Measurements from ENCODE around the gene PFDN1. TPM values are rescaled to one million over a fixed set of nuclear protein-coding genes. Genes with fewer than 3 reads are reported as not detected.

The PFDN1 gene
- total and polyA plus RNA-seq, 2 experiments from 2014 or later, result 119 to 256 TPM

- TF ChIP-seq CTCF (conservative IDR thresholded peaks at IDR 0.05; ENCODE audit: low read depth in 2 of 2), result no peak
- TF ChIP-seq EZH2phosphoT487 (IDR thresholded peaks at IDR 0.05; ENCODE audit: unreplicated experiment), result no peak
- no peak for TF ChIP-seq NANOG (IDR thresholded peaks at IDR 0.05; ENCODE audit: borderline replicate concordance)
- no peak for TF ChIP-seq POLR2AphosphoS5 (IDR thresholded peaks at IDR 0.05; ENCODE audit: low read depth)
- TF ChIP-seq CREB1 (CRISPR knock-in tag; IDR thresholded peaks at IDR 0.05; ENCODE audit: low read depth), result no peak
- no peak for TF ChIP-seq ETS1 (IDR thresholded peaks at IDR 0.05)
- TF ChIP-seq STAT1 (IDR thresholded peaks at IDR 0.05; ENCODE audit: unreplicated experiment), result no peak
- TF ChIP-seq, protein P1, sequence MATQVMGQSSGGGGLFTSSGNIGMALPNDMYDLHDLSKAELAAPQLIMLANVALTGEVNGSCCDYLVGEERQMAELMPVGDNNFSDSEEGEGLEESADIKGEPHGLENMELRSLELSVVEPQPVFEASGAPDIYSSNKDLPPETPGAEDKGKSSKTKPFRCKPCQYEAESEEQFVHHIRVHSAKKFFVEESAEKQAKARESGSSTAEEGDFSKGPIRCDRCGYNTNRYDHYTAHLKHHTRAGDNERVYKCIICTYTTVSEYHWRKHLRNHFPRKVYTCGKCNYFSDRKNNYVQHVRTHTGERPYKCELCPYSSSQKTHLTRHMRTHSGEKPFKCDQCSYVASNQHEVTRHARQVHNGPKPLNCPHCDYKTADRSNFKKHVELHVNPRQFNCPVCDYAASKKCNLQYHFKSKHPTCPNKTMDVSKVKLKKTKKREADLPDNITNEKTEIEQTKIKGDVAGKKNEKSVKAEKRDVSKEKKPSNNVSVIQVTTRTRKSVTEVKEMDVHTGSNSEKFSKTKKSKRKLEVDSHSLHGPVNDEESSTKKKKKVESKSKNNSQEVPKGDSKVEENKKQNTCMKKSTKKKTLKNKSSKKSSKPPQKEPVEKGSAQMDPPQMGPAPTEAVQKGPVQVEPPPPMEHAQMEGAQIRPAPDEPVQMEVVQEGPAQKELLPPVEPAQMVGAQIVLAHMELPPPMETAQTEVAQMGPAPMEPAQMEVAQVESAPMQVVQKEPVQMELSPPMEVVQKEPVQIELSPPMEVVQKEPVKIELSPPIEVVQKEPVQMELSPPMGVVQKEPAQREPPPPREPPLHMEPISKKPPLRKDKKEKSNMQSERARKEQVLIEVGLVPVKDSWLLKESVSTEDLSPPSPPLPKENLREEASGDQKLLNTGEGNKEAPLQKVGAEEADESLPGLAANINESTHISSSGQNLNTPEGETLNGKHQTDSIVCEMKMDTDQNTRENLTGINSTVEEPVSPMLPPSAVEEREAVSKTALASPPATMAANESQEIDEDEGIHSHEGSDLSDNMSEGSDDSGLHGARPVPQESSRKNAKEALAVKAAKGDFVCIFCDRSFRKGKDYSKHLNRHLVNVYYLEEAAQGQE (IDR thresholded peaks at IDR 0.05; ENCODE audit: unreplicated experiment), result no peak
- no peak for TF ChIP-seq ZNF331 (CRISPR knock-in tag; IDR thresholded peaks at IDR 0.05; ENCODE audit: low read depth)
- no peak for TF ChIP-seq JUNB (IDR thresholded peaks at IDR 0.05; ENCODE audit: unreplicated experiment)
- no peak for TF ChIP-seq ZNF114 (CRISPR knock-in tag; IDR thresholded peaks at IDR 0.05)
- no peak for TF ChIP-seq EZH2 (IDR thresholded peaks at IDR 0.05; ENCODE audit: low read depth, unreplicated experiment)
Measured at GRCh38 chr5:140208065-140208464, 94.8 kb downstream of the PFDN1 start (continued).

DNA sequence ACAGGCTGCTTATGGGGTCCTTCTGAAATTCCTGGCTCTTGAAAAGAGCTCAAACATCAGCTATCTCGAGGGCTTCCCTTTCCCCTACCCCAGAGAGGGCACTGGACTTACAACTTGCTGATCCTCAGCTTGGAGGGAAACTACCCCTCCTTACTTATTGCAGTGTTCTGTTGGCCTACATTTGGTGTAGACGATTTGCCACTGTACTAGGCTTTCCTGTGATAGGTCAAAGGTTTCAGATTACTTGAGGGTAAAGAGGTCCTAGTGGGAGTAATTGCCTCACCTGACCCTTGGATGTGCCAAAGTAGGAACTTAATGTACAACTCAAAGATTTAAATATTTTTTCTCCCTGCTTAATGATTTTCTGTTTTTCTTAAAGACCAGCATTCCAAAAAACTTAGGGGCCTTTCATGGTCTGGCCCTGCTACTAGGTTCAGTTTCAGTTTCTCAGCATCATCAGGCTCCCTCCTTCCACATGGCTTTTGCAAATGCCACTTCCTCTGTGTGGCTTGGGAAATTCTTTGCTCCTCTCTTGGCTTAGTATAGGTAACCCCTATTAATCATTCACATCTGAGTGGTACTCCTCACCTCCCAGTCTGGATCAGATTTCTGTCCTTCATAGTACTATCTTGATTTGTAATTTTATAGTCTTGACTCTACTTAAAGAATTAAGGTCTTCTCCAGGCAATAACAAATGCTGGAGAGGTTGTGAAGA, 95.5 kb downstream of the PFDN1 start:
- Mint-ChIP-seq H3K27me3 (ENCODE audit: insufficient read depth, low read depth, poor library complexity) (peaks cover 3% of the 10 kb centered on the region), H3K4me3 (no peak overlapping the region), H3K36me3 (ENCODE audit: low read depth) (no peaks in the 10 kb centered on the region), H3K4me1 (peaks cover 11% of the 10 kb centered on the region), H3K9me3 (no peaks in the 10 kb centered on the region), H3K27ac (no peak overlapping the region)
- H3K79me2 ChIP-seq (replicated peaks; ENCODE audit: insufficient read depth), result no peaks in the 10 kb centered on the region
- no peak for ATAC-seq
- 0 out of 2 replicates have a peak, but pooled peaks cover 4% of the 10 kb centered on the region for H4K20me1 ChIP-seq (replicated peaks; ENCODE audit: insufficient read depth)
- H3K4me3 ChIP-seq, result no peak overlapping the region
- TF ChIP-seq CTCF (conservative IDR thresholded peaks at IDR 0.05; ENCODE audit: low read depth in 2 of 2), result no peak
- no peak for TF ChIP-seq POLR2AphosphoS5 (IDR thresholded peaks at IDR 0.05; ENCODE audit: low read depth)
- TF ChIP-seq ZNF114 (CRISPR knock-in tag; IDR thresholded peaks at IDR 0.05), result no peak
- TF ChIP-seq, protein P1 (IDR thresholded peaks at IDR 0.05; ENCODE audit: unreplicated experiment), result no peak
- no peak for TF ChIP-seq NANOG (IDR thresholded peaks at IDR 0.05; ENCODE audit: borderline replicate concordance)
- H3K4me2 ChIP-seq, result no peak overlapping the region
- no peak for DNase-seq (ENCODE audit: low spot score)
- H3K4me1 ChIP-seq (ENCODE audit: insufficient read depth), result 0 out of 2 replicates have a peak, but pooled peaks cover 10% of the 10 kb centered on the region
- H3K9me2 ChIP-seq (ENCODE audit: insufficient read depth), result no peaks in the 10 kb centered on the region; the same call in 1 of the 2 replicates
- H3K27me3 ChIP-seq (ENCODE audit: insufficient read depth), result no peaks in the 10 kb centered on the region
- no peaks in the 10 kb centered on the region for H3K36me3 ChIP-seq (ENCODE audit: insufficient read depth)
- no peak overlapping the region for H2AFZ ChIP-seq
- H3K27ac ChIP-seq (ENCODE audit: low read depth), result no peak overlapping the region
- H3F3A ChIP-seq (replicated peaks; ENCODE audit: low read depth), result no peaks in the 10 kb centered on the region

All from GM23338 (cell line).